Measurements from ENCODE around the gene CDH6. TPM values are rescaled to one million over a fixed set of nuclear protein-coding genes. Genes with fewer than 3 reads are reported as not detected.

The CDH6 gene
- polyA plus RNA-seq, 1 of the 3 experiments (the other 2 are of a cell fraction) = 1.1 TPM

DNA sequence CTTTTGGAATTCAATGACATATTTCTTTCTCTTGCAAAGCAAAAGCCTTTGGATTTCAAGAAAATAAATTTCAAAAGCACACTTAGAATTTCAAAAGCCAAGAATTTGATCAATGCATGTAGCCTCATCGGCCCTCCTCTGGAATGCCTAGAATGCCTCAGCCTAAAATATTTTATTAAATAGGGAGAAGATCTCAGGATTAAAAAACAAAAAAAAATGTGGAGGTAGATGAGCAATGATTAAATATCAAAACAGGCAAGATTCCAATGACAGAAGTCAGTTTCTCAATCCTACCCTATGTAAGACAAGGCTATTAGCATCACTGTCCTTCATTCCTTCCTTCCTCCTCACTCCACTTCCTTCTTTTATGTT lies 169.0 kb downstream of the CDH6 start:
- peak overlapping the region; percentile 35; the same call in 1 of the 2 replicates for H2AFZ ChIP-seq (ENCODE audit: low read depth)
- ChIA-PET POLR2A (no interaction called here), CTCF (interaction anchor here (1.1 kb wide), 1 partner anchor 38 kb away, joined by 3 read pairs; no protein-coding TSS in a partner anchor)
- H3K9ac ChIP-seq = peak overlapping the region; percentile 46; the same call in 1 of the 2 replicates
- H3K4me2 ChIP-seq = no peak overlapping the region
- H3K4me3 ChIP-seq (ENCODE audit: low read depth in 2 of 2, low read length in 1 of 2) = no peak overlapping the region
- no peak for DNase-seq
- peaks cover 11 to 41% of the 10 kb centered on the region in 2 experiments for H3K4me1 ChIP-seq (ENCODE audit: control insufficient read depth in 1 of 2, insufficient read depth in 2 of 2, low read depth in 1 of 2, low read length in 1 of 2)
- WGBS (ENCODE audit: low lambda C conversion rate) = 39% methylated on average over 1 of the region's 1 CpG
- H3K79me2 ChIP-seq (ENCODE audit: insufficient read depth) = no peaks in the 10 kb centered on the region
- H3K9me2 ChIP-seq = no peaks in the 10 kb centered on the region
- no peak for TF ChIP-seq SMC3 (IDR thresholded peaks at IDR 0.05; ENCODE audit: low read depth, low read length)
- no peak for TF ChIP-seq GATA2 (CRISPR knock-in tag; IDR thresholded peaks at IDR 0.05)
- TF ChIP-seq TEAD4 (IDR thresholded peaks at IDR 0.05; ENCODE audit: borderline replicate concordance, insufficient read depth) = 0 out of 2 replicates have a peak, but pooled peaks have one; percentile 2
- H4K20me1 ChIP-seq (ENCODE audit: insufficient read depth) = no peaks in the 10 kb centered on the region
- H3F3A ChIP-seq (replicated peaks; ENCODE audit: insufficient read depth) = peaks cover 52% of the 10 kb centered on the region
- H3K27ac ChIP-seq (ENCODE audit: low read depth in 2 of 2, low read length in 1 of 2) = peak overlapping the region; percentile 8 to 82; a peak in 3 of 4 replicates
- H3K36me3 ChIP-seq (replicated peaks in 1 of 2; ENCODE audit: control insufficient read depth in 1 of 2, insufficient read depth in 2 of 2, low read length in 1 of 2) = no peaks in the 10 kb centered on the region
- H3K27me3 ChIP-seq (ENCODE audit: insufficient read depth) = no peaks in the 10 kb centered on the region
- H3K9me3 ChIP-seq = no peaks in the 10 kb centered on the region

DNA sequence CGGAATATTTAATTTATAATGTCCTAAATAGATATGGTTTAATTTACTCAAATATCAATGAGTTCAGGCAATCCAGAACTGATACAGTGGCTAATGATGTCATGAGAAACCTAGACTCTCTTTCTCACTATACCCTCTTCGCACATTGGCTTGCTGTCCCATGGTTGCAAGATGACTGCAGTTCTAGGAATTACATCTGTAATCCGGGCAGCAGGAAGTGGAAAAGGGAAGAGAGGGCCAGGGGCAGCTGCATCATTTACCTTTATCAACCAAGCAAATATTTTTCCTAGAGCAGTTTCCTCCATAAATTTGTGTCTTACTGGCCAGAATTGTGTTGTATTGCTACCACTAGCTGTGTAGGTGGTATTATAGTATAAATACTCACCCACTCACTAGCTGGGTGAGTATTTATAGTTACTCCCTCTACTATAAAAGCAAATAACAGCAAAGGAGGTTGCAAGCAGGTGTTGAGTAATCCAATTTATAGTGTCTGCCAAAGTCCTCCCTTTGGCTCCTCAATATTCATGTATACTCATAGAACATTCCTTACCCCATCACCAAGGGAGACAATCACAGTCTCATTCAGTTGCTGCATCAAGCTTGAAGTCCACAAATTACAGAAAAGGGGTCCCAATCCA lies 169.6 kb downstream of the CDH6 start:
- Histone ChIP-seq H3K36me3 (replicated peaks in 1 of 2; ENCODE audit: control insufficient read depth in 1 of 2, insufficient read depth in 2 of 2, low read length in 1 of 2) (no peaks in the 10 kb centered on the region), H2AFZ (ENCODE audit: low read depth) (peak overlapping the region; percentile 35; the same call in 1 of the 2 replicates), H3F3A (replicated peaks; ENCODE audit: insufficient read depth) (peaks cover 52% of the 10 kb centered on the region), H3K79me2 (ENCODE audit: insufficient read depth) (no peaks in the 10 kb centered on the region), H3K9ac (no peak overlapping the region), H3K4me1 (ENCODE audit: control insufficient read depth in 1 of 2, insufficient read depth in 2 of 2, low read depth in 1 of 2, low read length in 1 of 2) (peaks cover 11 to 46% of the 10 kb centered on the region in 2 experiments), H3K27ac (ENCODE audit: low read depth in 2 of 2, low read length in 1 of 2) (peak overlapping the region in 1 of 2 experiments; percentile 82; a peak in 3 of 4 replicates), H3K27me3 (ENCODE audit: insufficient read depth) (no peaks in the 10 kb centered on the region), H3K9me2 (no peaks in the 10 kb centered on the region), H4K20me1 (ENCODE audit: insufficient read depth) (no peaks in the 10 kb centered on the region), H3K9me3 (no peaks in the 10 kb centered on the region), H3K4me3 (ENCODE audit: low read depth in 2 of 2, low read length in 1 of 2) (no peak overlapping the region), H3K4me2 (no peak overlapping the region)
- no peak for DNase-seq
- WGBS (ENCODE audit: low lambda C conversion rate) = 61% methylated on average over 3 of the region's 3 CpGs
- ChIA-PET POLR2A (no interaction called here), CTCF (interaction anchor here (0.7 kb wide), 2 partner anchors 20 to 116 kb away, joined by 3 read pairs; no protein-coding TSS in a partner anchor)
- TF ChIP-seq SMC3 (IDR thresholded peaks at IDR 0.05; ENCODE audit: low read depth, low read length) (no peak), RFX5 (IDR thresholded peaks at IDR 0.05; ENCODE audit: low read length) (no peak), GATA2 (CRISPR knock-in tag; IDR thresholded peaks at IDR 0.05) (no peak), NRF1 (IDR thresholded peaks at IDR 0.05; ENCODE audit: low read depth, low read length) (no peak), TEAD4 (IDR thresholded peaks at IDR 0.05; ENCODE audit: borderline replicate concordance, insufficient read depth) (no peak), NFIC (IDR thresholded peaks at IDR 0.05; ENCODE audit: borderline replicate concordance) (no peak), EP300 (IDR thresholded peaks at IDR 0.05; ENCODE audit: borderline replicate concordance in 1 of 2, low read depth in 1 of 2, low read length in 1 of 2) (no peak), FOXM1 (IDR thresholded peaks at IDR 0.05; ENCODE audit: low read depth) (no peak), FOXJ3 (CRISPR knock-in tag; IDR thresholded peaks at IDR 0.05) (no peak), FOSL2 (IDR thresholded peaks at IDR 0.05; ENCODE audit: borderline replicate concordance, low read depth) (no peak), EZH2phosphoT487 (IDR thresholded peaks at IDR 0.05; ENCODE audit: borderline replicate concordance, low read depth) (no peak), TCF12 (IDR thresholded peaks at IDR 0.05) (no peak), TAF1 (IDR thresholded peaks at IDR 0.05; ENCODE audit: borderline replicate concordance, low read depth, low read length) (no peak), YY1 (IDR thresholded peaks at IDR 0.05; ENCODE audit: low read depth) (no peak), JUND (IDR thresholded peaks at IDR 0.05) (no peak)
- TF ChIP-seq, protein P1, sequence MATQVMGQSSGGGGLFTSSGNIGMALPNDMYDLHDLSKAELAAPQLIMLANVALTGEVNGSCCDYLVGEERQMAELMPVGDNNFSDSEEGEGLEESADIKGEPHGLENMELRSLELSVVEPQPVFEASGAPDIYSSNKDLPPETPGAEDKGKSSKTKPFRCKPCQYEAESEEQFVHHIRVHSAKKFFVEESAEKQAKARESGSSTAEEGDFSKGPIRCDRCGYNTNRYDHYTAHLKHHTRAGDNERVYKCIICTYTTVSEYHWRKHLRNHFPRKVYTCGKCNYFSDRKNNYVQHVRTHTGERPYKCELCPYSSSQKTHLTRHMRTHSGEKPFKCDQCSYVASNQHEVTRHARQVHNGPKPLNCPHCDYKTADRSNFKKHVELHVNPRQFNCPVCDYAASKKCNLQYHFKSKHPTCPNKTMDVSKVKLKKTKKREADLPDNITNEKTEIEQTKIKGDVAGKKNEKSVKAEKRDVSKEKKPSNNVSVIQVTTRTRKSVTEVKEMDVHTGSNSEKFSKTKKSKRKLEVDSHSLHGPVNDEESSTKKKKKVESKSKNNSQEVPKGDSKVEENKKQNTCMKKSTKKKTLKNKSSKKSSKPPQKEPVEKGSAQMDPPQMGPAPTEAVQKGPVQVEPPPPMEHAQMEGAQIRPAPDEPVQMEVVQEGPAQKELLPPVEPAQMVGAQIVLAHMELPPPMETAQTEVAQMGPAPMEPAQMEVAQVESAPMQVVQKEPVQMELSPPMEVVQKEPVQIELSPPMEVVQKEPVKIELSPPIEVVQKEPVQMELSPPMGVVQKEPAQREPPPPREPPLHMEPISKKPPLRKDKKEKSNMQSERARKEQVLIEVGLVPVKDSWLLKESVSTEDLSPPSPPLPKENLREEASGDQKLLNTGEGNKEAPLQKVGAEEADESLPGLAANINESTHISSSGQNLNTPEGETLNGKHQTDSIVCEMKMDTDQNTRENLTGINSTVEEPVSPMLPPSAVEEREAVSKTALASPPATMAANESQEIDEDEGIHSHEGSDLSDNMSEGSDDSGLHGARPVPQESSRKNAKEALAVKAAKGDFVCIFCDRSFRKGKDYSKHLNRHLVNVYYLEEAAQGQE (IDR thresholded peaks at IDR 0.05; ENCODE audit: low read depth, low read length) = no peak
- TF ChIP-seq, protein P2, sequence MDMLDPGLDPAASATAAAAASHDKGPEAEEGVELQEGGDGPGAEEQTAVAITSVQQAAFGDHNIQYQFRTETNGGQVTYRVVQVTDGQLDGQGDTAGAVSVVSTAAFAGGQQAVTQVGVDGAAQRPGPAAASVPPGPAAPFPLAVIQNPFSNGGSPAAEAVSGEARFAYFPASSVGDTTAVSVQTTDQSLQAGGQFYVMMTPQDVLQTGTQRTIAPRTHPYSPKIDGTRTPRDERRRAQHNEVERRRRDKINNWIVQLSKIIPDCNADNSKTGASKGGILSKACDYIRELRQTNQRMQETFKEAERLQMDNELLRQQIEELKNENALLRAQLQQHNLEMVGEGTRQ (IDR thresholded peaks at IDR 0.05; ENCODE audit: borderline replicate concordance, low read depth, low read length) = no peak
- TF ChIP-seq, protein P3, sequence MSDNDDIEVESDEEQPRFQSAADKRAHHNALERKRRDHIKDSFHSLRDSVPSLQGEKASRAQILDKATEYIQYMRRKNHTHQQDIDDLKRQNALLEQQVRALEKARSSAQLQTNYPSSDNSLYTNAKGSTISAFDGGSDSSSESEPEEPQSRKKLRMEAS (IDR thresholded peaks at IDR 0.05; ENCODE audit: low read depth) = no peak
- TF ChIP-seq, protein P4, sequence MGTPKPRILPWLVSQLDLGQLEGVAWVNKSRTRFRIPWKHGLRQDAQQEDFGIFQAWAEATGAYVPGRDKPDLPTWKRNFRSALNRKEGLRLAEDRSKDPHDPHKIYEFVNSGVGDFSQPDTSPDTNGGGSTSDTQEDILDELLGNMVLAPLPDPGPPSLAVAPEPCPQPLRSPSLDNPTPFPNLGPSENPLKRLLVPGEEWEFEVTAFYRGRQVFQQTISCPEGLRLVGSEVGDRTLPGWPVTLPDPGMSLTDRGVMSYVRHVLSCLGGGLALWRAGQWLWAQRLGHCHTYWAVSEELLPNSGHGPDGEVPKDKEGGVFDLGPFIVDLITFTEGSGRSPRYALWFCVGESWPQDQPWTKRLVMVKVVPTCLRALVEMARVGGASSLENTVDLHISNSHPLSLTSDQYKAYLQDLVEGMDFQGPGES (IDR thresholded peaks at IDR 0.05; ENCODE audit: low read depth, low read length) = no peak
